Measurements from ENCODE around the gene CNOT6.
"Not testable (repeated sequence)": the region's sequence is repeated elsewhere in the genome, so short reads cannot be mapped to it uniquely, and the experiment has no call there.

Gene CNOT6

DNA sequence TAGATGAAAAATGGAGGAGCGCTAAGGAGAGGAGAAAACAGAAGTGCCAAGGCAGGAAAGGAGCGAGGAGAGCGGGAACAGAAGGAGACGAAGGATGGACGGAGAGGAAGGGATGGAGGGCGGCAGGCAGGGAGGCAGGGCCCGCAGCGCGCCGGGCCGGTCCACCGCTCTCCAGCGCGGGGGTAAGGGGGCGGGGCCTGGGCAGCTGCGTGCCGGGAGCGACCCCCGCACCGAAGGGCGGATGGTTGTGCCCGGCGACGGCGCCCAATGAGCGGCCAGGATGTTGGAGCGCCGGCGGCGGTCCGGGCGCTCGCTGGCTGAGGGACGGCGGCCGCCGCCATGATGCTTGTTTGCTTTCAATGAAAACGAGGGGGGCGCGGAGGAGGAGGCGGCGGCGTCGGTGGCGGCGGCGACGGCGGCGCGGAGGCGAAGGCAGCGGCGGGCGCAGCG, at the start of gene CNOT6:
Gene CNOT6, plus strand, starts transcription at position 320 of the 450 bp plus-strand sequence. CDS start 34,898 bp downstream, outside the sequence.
- H3K27ac ChIP-seq: peak within 1 kb of the TSS; percentile 88 to 94
- peak; percentile 94 for DNase-seq (ENCODE audit: low spot score)
- H3K4me3 ChIP-seq: peak within 1 kb of the TSS; percentile 84
- TF ChIP-seq, protein P1, sequence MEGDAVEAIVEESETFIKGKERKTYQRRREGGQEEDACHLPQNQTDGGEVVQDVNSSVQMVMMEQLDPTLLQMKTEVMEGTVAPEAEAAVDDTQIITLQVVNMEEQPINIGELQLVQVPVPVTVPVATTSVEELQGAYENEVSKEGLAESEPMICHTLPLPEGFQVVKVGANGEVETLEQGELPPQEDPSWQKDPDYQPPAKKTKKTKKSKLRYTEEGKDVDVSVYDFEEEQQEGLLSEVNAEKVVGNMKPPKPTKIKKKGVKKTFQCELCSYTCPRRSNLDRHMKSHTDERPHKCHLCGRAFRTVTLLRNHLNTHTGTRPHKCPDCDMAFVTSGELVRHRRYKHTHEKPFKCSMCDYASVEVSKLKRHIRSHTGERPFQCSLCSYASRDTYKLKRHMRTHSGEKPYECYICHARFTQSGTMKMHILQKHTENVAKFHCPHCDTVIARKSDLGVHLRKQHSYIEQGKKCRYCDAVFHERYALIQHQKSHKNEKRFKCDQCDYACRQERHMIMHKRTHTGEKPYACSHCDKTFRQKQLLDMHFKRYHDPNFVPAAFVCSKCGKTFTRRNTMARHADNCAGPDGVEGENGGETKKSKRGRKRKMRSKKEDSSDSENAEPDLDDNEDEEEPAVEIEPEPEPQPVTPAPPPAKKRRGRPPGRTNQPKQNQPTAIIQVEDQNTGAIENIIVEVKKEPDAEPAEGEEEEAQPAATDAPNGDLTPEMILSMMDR (IDR thresholded peaks at IDR 0.05): no peak

DNA sequence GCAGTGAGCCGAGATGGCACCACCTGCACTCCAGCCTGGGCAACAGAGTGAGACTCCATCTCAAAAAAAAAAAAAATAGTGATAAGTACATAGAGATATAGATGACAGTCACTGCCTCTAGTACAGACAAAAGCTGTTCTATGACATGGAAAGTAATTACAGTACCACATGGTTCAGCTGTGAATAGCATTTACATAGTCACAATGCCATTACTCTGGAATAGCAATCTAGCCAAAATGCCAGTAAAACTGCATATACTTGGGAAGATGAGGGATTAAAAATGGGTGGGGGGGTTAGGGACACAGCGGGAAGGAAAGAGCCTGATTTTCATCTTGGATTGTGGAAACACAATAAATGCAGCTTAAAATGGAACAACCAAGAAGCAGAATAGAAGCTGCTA, 39.4 kb upstream of the CNOT6 start:
- DNase-seq (ENCODE audit: low spot score): no peak
- Histone ChIP-seq H3K4me3 (no peak overlapping the region), H3K27ac (no peak overlapping the region)
- TF ChIP-seq, protein P1 (IDR thresholded peaks at IDR 0.05): no peak

DNA sequence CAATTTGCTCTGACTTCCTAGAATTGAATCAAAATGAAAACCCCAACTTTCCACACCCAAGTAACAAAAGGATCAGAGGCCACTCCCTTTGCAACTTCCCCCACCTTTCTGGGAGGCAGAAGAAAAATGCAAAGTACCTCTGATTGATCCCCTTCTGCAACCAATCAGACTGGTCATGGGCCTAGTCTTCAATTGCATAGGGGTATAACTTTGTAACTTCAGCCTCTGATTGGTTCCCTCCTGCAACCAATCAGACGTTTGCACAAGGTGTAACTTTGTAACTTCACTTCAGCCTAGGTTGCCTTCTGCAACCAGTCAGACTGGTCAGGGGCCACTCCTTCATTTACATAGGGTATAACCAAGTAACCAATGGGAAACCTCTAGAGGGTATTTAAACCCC, 38.3 kb upstream of the CNOT6 start:
- Histone ChIP-seq H3K27ac (no peak overlapping the region), H3K4me3 (no peak overlapping the region)
- DNase-seq (ENCODE audit: low spot score): no peak
- TF ChIP-seq, protein P1 (IDR thresholded peaks at IDR 0.05): no peak

DNA sequence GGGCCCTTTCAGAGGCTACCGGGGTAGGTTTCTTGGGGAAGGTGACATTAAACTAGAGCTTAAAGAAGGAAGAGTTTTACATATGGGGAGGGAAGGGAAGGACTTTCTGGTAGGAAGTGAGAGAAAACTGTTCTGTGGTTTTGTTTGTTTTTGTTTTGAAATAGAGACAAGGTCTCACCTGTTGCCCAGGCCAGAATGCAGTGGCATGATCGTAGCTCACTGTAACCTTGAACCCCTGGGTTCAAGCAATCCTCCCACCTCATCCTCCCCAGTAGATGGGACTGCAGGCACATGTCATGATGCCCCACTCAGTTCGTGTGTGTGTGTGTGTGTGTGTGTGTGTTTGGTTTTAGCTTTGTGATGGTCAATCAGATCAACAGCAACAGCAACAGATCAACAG, 37.4 kb upstream of the CNOT6 start:
- Histone ChIP-seq H3K4me3 (no peak overlapping the region), H3K27ac (no peak overlapping the region)
- TF ChIP-seq, protein P1 (IDR thresholded peaks at IDR 0.05): no peak
- no peak for DNase-seq (ENCODE audit: low spot score)

DNA sequence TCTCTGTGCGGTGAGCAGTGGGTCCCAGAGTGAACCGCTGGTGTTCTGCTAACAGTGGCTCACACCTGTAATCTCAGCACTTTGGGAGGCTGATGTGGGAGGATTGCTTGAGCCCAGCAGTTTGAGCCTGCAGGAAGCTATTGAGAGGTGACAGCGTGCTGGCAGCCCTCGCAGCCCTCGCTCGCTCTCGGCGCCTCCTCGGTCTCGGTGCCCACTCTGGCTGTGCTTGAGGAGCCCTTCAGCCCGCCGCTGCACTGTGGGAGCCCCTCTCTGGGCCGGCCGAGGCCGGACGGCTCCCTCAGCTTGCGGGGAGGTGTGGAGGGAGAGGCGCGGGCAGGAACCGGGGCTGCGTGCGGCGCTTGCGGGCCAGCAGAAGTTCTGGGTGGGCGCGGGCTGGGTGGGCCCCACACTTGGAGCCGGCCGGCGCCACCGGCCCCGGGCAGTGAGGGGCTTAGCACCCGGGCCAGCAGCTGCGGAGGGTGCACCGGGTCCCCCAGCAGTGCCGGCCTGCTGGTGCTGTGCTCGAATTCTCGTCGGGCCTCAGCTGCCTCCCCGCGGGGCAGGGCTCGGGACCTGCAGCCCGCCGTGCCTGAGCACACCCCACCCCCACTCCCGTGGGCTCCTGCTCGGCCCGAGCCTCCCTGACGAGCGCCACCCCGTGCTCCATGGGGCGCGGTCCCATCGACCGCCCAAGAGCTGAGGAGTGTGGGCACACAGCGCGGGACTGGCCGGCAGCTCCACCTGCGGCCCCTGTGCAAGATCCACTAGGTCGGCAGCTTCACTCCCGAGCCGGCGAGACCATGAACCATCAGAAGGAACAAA, 35.1 kb upstream of the CNOT6 start:
- H3K27ac ChIP-seq; DNase-seq (ENCODE audit: low spot score); H3K4me3 ChIP-seq: not testable (repeated sequence)

DNA sequence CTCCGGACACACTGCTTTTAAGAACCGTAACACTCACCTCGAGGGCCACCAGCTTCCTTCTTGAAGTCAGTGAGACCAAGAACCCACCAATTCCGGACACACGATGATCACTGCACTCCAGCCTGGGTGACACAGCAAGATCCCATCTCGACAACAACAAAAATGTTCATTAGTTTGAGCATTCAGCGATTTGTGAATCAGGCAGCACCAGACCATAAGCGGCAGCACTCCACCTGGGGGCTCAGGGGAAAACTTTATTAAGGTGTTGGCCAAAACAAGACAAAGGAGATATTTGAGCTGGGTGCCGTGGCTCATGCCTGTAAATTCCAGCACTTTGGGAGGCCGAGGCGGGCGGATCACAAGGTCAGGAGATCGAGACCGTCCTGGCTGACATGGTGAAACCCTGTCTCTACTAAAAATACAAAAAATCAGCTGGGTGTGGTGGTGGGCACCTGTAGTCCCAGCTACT, 34.5 kb upstream of the CNOT6 start:
- not testable (repeated sequence) for DNase-seq (ENCODE audit: low spot score); H3K27ac ChIP-seq; H3K4me3 ChIP-seq

DNA sequence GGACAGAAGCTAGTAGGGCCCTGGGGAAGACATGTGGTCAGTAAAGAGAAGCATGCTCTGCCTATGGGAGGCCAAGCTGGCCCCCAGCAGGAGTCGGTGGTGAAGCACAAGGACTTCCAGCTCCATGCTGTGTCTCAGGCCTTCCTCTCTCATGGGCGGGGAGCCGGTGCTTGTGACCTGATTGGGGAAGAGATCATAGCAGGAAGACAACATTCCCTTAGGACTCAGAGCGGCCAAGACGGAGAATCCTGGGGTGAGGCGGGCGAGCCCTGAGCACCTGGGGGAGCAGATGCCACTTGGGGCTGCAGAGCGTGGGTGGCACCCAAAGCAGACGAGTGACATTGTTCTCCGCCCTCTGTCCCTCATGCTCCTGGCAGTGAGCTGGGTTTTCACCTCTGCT, 33.3 kb upstream of the CNOT6 start:
- TF ChIP-seq, protein P1 (IDR thresholded peaks at IDR 0.05): no peak
- Histone ChIP-seq H3K27ac (no peak overlapping the region), H3K4me3 (no peak overlapping the region)
- DNase-seq (ENCODE audit: low spot score): no peak

DNA sequence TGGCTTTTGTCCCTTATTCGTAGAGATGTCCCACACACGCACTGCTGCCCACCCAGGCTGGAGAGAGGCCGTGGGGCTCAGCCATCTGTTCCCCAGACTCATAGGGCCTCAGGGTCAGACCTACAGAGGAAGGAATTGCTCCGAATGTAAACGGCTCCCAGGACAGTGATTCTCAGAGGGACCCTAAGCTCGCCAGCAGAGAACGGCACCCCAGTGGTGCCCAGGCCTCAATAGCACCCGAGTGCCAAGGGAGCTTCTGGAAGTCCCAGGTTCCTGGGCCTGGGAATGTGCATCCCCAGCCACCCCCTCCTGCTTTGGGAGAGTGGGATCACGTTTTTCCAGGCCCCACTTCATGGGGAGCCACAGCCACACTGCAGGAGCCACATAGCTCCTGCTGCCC, 32.9 kb upstream of the CNOT6 start:
- no peak overlapping the region for H3K4me3 ChIP-seq
- DNase-seq (ENCODE audit: low spot score): no peak
- no peak overlapping the region for H3K27ac ChIP-seq
- TF ChIP-seq, protein P1 (IDR thresholded peaks at IDR 0.05): no peak

All from coronary artery (tissue), 2 donors.